K562 (cell line): ENCODE data around the gene CTXND1.

Experiments used
- FOS ChIP-seq: IDR thresholded peaks from 3 replicates; pipeline ENCODE4 v1.6.1; 2011; ENCODE audit not compliant: insufficient read length; ENCODE audit errors: extremely low read depth
- MECOM ChIP-seq: fragments of 250-450 bp; sonication (Bioruptor Pico); IDR thresholded peaks from 2 replicates; pipeline ENCODE4 v1.8.0; 2022; ENCODE audit warnings: inconsistent platforms
- MNT ChIP-seq, 2 experiments: fragments of 450-650 bp; conservative IDR thresholded peaks; 2 replicates each; pipeline ENCODE4 v1.6.1; 2017; ENCODE audit warnings: mild to moderate bottlenecking in 2 of 2, moderate library complexity in 2 of 2
- NFIX ChIP-seq: fragments of 250-450 bp; sonication (Bioruptor Pico); IDR thresholded peaks from 2 replicates; pipeline ENCODE4 v1.4.0; 2020; ENCODE audit warnings: low read depth, mild to moderate bottlenecking, moderate library complexity
- SNIP1 ChIP-seq: fragments of 450-650 bp; IDR thresholded peaks from 2 replicates; pipeline ENCODE4 v1.7.1; 2017; ENCODE audit warnings: low read depth, mild to moderate bottlenecking
- TCF7L2 ChIP-seq: fragments of 150-350 bp; IDR thresholded peaks from 2 replicates; pipeline ENCODE4 v1.6.1; 2016; ENCODE audit warnings: low read depth, mild to moderate bottlenecking, low read length, moderate library complexity
- THAP7 ChIP-seq: fragments of 250-450 bp; sonication (Bioruptor Pico); IDR thresholded peaks from 2 replicates; pipeline ENCODE4 v1.5.0; 2021
- ZNF217 ChIP-seq: sonication (generic); formaldehyde crosslinking; IDR thresholded peaks from 2 replicates; pipeline ENCODE4 v1.8.0; 2022; ENCODE audit warnings: mild to moderate bottlenecking, missing genetic modification reagents

DNA sequence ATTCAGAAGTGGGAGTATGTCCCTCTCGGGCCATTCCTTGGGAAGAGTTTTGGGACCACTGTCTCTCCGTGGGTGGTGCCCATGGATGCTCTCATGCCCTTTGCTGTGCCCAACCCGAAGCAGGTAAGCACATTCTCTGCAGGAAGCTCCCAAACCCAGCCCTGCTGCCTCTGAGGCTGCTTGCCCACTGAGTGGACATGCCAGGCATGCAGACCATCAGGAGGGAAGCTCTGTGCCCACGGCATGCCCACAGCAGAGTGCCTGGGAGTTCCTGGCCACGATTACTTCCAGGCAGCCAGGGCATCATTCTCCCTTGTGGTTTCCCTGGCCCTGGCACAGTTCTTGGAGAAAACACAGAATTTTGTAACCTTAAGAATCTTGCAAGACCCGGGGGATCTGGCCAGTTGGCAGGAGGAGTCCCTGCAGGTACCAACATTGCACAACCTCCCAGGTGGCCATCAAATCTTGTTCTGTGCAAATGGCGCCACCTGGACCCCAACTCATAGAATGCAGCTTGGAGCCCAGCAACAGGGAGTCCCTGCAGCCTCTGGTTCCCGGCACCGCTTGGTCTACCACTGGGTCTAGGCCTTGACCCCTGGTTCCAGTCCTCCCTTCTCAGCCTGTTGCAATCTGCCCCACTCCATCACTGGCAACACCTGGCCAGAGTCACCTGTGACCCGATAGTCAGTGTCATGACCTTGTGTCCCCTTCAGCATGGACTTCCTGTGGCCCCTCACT, 78.8 kb downstream of the CTXND1 start:
- TF ChIP-seq MECOM = no peak
- no peak for TF ChIP-seq THAP7
- TF ChIP-seq ZNF217 = no peak
- no peak for TF ChIP-seq FOS
- TF ChIP-seq TCF7L2 = no peak
- TF ChIP-seq SNIP1 = no peak
- TF ChIP-seq MNT (conservative IDR thresholded peaks at IDR 0.05) = no peak
- TF ChIP-seq NFIX (CRISPR knock-in tag) = no peak
